Bone marrow (tissue), 2 donors: ENCODE data around the gene ZC3H13.
A peak's percentile ranks its signal among the peaks of the same experiment; 100 is the strongest.
"Not testable (repeated sequence)": the region's sequence is repeated elsewhere in the genome, so short reads cannot be mapped to it uniquely, and the experiment has no call there.

Experiments used
- DNase-seq, 2 donors: peaks; one replicate each; lab custom pipeline; 2025; lab: John Stamatoyannopoulos, UW

The ZC3H13 gene

DNA sequence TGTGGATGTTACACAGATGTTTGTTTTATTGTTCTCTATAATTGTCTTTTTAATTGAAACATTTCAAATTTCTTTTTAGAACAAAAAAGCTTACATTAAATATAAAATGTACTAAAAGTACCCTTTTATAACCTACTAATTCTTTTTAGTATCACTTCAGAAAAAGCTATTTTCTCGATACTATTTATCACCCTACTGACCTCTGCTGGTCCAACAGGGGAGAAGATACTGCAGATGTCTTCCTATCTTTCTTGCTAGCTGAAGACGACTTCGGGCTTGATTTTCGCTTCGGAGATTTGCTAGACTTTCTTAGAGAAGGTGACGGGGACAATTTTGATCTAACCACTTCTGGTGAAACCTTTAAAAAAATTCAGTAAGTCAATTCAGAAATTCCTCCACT is 42.4 kb downstream of the ZC3H13 start:
- no peak for DNase-seq

DNA sequence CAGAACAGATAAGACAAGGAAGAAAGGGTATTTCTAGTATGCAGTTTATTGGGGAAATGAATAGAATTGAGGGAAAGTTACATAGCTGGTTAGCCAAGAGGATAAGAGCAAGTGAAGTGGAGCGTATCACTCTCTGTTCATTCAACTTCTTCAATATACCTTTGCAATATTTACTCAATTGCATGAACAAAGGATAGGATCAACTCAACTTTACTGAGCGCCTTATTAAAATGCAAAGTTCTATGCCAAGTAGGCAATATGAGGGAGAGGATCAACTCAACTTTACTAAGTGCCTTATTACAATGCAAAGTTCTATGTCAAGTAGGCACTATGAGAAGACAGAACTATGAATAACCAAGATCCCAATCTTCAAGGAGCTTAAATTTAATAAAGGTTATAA is 43.9 kb downstream of the ZC3H13 start:
- DNase-seq: no peak

GRCh38 chr13:46006688-46007452 is 45.7 kb downstream of the ZC3H13 start:
- no peak for DNase-seq

GRCh38 chr13:46004491-46004890 is 48.1 kb downstream of the ZC3H13 start:
- DNase-seq: no peak

DNA sequence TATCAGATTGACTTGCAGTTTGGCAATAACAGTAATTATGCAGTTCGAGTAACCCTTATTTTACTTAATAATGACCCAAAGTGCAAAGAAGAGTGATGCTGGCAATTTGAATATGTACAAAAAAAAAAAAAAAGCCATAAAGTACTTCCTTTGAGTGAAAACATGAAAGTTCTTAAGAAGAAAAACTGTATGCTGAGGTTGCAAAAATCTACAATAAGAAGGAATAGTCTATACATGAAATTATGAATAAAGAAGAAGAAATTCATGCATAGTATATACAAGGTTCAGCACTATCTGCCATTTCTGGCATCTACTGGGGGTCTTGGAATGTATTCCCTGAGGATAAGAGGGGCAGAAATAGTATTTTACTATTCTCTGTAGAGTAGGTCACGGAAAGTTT is 55.9 kb downstream of the ZC3H13 start:
- no peak for DNase-seq

- no peak for DNase-seq
Observed at GRCh38 chr13:45995245-45995644, 57.3 kb downstream of the ZC3H13 start.

GRCh38 chr13:45994752-45995151 is 57.8 kb downstream of the ZC3H13 start:
- DNase-seq: no peak

GRCh38 chr13:45989607-45990006 is 62.9 kb downstream of the ZC3H13 start:
- DNase-seq: no peak

DNA sequence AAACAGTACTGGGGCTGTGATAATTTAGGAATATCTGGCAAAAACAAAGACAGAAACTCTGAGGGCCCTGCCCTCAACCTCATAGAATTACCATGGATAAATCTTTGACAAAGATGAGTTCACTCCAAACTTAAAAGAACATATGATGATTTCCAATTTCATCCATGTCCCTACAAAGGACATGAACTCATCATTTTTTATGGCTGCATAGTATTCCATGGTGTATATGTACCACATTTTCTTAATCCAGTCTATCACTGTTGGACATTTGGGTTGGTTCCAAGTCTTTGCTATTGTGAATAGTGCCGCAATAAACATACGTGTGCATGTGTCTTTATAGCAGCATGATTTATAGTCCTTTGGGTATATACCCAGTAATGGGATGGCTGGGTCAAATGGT is 71.4 kb downstream of the ZC3H13 start:
- DNase-seq: not testable (repeated sequence)

DNA sequence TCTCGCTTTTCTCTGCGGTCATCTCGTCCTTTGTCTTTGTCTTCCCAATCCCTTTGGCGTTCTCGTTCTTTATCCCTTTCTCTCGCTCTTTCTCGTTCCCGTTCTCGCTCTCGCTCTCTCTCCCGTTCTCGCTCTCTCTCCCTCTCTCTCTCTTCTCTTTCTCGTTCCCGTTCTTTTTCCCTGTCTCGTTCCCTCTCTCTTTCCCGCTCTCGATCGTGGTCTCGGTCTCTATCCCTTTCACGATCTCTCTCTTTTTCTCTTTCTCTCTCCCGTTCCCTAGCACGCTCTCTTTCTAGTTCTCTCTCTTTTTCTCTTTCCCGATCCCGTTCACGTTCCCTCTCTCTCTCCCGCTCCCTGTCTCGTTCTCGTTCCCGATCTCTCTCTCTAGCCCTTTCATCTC is 77.2 kb downstream of the ZC3H13 start:
- no peak for DNase-seq

GRCh38 chr13:45974500-45974899 is 78.0 kb downstream of the ZC3H13 start:
- DNase-seq: no peak

GRCh38 chr13:45967589-45967988 is 85.0 kb downstream of the ZC3H13 start:
- no peak for DNase-seq

- no peak for DNase-seq
Observed at GRCh38 chr13:45966715-45967114, 85.8 kb downstream of the ZC3H13 start.

GRCh38 chr13:45961468-45961867 is 91.1 kb downstream of the ZC3H13 start:
- DNase-seq: no peak

DNA sequence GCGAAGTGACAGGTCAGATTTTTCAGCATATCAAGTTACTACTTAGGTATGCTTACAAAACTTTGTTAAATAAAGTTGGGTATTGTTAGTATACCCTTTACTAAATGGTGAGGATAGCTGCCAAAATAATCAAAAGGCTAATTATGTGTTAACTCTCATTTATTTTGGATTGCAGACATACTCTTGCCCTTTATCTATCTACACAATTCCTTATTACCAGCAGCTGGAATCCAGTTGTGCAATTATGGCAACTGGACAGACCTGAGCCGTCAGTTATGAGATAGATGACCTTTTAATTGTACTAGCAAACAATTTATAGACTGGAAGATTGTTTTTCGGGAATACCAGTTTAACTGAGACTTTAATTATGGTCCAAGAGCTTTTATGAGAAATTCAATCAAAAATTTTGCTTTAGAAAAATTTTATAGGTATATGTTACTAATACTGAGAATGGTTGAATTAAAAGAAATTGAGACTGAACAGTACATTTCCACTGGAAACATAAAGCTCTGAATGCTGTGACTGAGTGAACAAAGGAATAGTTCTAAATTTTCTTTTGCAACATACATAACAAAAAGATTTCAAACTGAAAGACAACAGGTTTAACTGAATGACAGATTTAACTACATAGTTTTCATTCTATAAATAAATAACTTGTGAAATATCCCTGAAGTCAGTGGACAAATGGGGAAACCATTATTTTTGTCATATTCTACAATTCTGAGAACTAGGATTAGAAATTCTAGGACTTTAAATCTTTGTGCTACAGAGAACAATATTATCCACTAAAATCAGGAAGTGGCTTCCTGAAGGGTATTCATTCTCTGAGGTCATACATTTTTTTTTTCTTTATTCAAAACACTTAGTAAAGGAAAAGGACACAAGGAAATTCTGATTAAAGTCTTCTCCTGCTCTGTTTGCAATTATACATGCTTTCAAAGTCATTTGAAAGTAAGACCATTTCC is 97.4 kb downstream of the ZC3H13 start:
- no peak for DNase-seq

DNA sequence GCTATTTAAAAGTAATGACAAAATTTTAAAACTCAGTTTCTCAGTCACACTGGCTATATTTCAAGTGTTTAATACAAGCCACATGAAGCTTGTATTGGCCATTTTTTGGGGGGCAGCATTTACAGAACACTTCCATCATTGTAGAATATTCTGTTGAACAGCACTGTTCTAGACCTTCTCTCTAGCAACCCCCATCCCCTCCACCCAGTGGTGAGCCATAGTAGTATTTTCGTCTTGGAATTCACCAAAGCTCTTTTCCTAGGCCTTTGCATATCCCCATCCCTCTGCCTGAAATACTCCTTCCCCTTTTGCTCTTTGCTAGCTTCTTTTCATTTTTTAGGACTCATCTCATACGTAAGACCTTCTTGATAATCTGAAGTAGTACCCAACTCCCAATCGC is 99.5 kb downstream of the ZC3H13 start:
- no peak for DNase-seq

DNA sequence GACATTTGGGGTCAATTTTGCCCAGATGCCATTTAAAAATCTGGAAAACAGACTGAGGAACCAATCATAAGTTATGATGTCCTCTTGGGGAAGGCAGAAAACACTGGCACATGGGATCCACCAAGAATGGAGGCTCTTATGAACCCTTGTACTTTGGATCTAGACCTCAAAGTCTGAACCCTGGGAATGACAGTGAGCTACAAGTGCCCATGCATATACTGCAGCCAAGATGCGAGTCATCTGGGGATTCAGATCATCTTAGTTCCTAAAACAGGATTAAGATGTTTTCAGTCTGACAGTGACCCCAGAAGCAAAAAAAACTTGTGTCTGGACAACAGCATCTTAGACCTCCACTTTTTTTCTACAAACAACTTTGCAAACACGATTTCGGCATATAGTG is 100.8 kb downstream of the ZC3H13 start:
- DNase-seq: no peak

- DNase-seq: no peak
Observed at GRCh38 chr13:45951166-45951565, 101.4 kb downstream of the ZC3H13 start.

GRCh38 chr13:45950386-45951000 is 102.1 kb downstream of the ZC3H13 start:
- DNase-seq: peak; percentile 16

- no peak for DNase-seq
Observed at GRCh38 chr13:45949161-45949560, 103.4 kb downstream of the ZC3H13 start.

- no peak for DNase-seq
Observed at GRCh38 chr13:45943965-45944364, 108.6 kb downstream of the ZC3H13 start.

DNA sequence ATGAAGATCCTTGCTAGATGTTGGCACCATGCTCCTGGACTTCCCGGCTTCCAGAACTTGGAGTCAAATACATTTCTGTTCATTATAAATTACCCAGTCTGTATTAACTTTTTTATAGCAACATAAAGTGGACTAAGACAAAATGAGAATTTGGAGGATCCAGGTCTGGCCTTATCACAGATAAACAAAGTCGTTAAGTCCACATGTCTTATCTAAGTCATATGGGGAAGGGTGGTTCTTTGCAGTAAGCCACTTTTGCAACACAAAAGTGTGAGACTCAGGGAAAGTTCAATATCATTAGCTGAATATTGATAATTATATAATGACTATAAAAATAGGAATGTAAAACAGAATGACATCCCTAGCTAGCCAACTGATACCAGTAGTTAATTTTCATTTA is 109.4 kb downstream of the ZC3H13 start:
- DNase-seq: no peak

DNA sequence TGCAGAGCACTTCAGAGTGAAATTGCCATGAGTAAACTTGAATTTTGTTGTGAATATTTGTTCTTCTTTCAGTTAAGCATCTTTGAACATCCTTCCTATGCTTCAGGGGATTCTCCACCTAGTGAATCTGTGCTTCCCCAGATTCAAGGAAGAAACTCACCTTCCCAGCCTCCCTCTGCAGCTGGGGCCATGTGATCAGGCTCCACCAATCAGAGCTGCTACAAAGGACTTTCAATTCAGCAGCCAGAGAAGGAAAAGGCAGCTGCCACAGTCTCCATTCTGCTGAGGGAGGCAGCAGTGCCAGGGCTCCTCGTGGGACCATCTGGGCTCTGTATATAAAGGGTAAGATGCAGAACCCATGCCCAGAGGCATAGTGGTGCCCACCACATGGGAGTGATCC is 111.3 kb downstream of the ZC3H13 start:
- DNase-seq: no peak
